DND-41 (cell line): Measurements from ENCODE around the gene DRP2.

Source experiments
- EZH2 ChIP-seq: IDR thresholded peaks from 3 replicates; pipeline ENCODE4 v1.6.1; 2012; ENCODE audit warnings: borderline replicate concordance, low read depth, mild to moderate bottlenecking, moderate library complexity, low read length, inconsistent platforms; ENCODE audit not compliant: severe bottlenecking
- TF ChIP-seq, protein P1 (sequence below): IDR thresholded peaks from 2 replicates; pipeline ENCODE4 v1.5.1; 2012; ENCODE audit warnings: borderline replicate concordance, low read length, moderate library complexity, mild to moderate bottlenecking; ENCODE audit not compliant: poor library complexity, severe bottlenecking; ENCODE audit errors: extremely low read depth

GRCh38 chrX:101203761-101204351, 15.7 kb upstream of the DRP2 start:
- TF ChIP-seq EZH2 = no peak
- TF ChIP-seq, protein P1, sequence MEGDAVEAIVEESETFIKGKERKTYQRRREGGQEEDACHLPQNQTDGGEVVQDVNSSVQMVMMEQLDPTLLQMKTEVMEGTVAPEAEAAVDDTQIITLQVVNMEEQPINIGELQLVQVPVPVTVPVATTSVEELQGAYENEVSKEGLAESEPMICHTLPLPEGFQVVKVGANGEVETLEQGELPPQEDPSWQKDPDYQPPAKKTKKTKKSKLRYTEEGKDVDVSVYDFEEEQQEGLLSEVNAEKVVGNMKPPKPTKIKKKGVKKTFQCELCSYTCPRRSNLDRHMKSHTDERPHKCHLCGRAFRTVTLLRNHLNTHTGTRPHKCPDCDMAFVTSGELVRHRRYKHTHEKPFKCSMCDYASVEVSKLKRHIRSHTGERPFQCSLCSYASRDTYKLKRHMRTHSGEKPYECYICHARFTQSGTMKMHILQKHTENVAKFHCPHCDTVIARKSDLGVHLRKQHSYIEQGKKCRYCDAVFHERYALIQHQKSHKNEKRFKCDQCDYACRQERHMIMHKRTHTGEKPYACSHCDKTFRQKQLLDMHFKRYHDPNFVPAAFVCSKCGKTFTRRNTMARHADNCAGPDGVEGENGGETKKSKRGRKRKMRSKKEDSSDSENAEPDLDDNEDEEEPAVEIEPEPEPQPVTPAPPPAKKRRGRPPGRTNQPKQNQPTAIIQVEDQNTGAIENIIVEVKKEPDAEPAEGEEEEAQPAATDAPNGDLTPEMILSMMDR = no peak
